Caco-2 (cell line): ENCODE data around the gene URAD. TPM values are rescaled to one million over a fixed set of nuclear protein-coding genes. Genes with fewer than 3 reads are reported as not detected.

ENCODE experiments used
- BruUV-seq: library from RNA; stranded (reverse); fragments of 400-500 nt; replicated peaks from 2 replicates; lab custom pipeline; 2021; lab: Mats Ljungman, UMichigan
- CTCF ChIA-PET: fragments of 300-600 bp; sonication (Branson Sonifier 250); formaldehyde crosslinking; loops from one replicate; lab custom pipeline; 2022; ENCODE audit warnings: antibody characterized with exemption; lab: Charles Lee
- POLR2A ChIA-PET: fragments of 300-600 bp; sonication (Branson Sonifier 250); formaldehyde crosslinking; loops from one replicate; lab custom pipeline; 2022; ENCODE audit warnings: antibody characterized with exemption; lab: Charles Lee
- DNase-seq, 2 experiments: peaks; one replicate each; pipeline versions ENCODE4 v3.0.0 to v3.0.0-alpha.2; 2020 to 2022
- H3K27me3 ChIP-seq: replicated peaks from 2 replicates; pipeline ENCODE4 v1.6.0; 2011; ENCODE audit warnings: low read length; ENCODE audit not compliant: control insufficient read depth, insufficient read depth
- H3K36me3 ChIP-seq: 2 replicates; pipeline ENCODE4 v1.5.1; 2011; ENCODE audit warnings: low read length; ENCODE audit not compliant: control insufficient read depth, insufficient read depth
- H3K4me1 ChIP-seq: fragments of 250-450 bp; sonication (Bioruptor Pico); 2 replicates; pipeline ENCODE4 v1.5.1; 2020; ENCODE audit warnings: mild to moderate bottlenecking
- H3K4me3 ChIP-seq: 2 replicates; pipeline ENCODE4 v1.5.1; 2011; ENCODE audit warnings: low read depth, mild to moderate bottlenecking, control low read depth, low read length
- H3K9me3 ChIP-seq: fragments of 250-450 bp; sonication (Bioruptor Pico); 2 replicates; pipeline ENCODE4 v1.5.1; 2020; ENCODE audit warnings: mild to moderate bottlenecking, moderate library complexity
- H3K27ac Mint-ChIP-seq: one replicate; pipeline ENCODE4 v1.8.0; 2022; ENCODE audit warnings: mixed read lengths; ENCODE audit not compliant: unreplicated experiment
- H3K27me3 Mint-ChIP-seq: one replicate; pipeline ENCODE4 v1.8.0; 2022; ENCODE audit warnings: mixed read lengths; ENCODE audit not compliant: insufficient read depth, unreplicated experiment
- H3K36me3 Mint-ChIP-seq: one replicate; pipeline ENCODE4 v1.8.0; 2022; ENCODE audit warnings: mild to moderate bottlenecking, mixed read lengths; ENCODE audit not compliant: insufficient read depth, unreplicated experiment
- H3K4me1 Mint-ChIP-seq: one replicate; pipeline ENCODE4 v1.8.0; 2022; ENCODE audit warnings: low read depth, mixed read lengths; ENCODE audit not compliant: unreplicated experiment
- H3K4me3 Mint-ChIP-seq: one replicate; pipeline ENCODE4 v1.8.0; 2022; ENCODE audit warnings: mild to moderate bottlenecking, moderate library complexity, mixed read lengths; ENCODE audit not compliant: unreplicated experiment
- H3K9me3 Mint-ChIP-seq: one replicate; pipeline ENCODE4 v1.8.0; 2022; ENCODE audit warnings: mixed read lengths; ENCODE audit not compliant: unreplicated experiment
- intact Hi-C: fragments of 100-400 bp; cut with micrococcal nuclease; formaldehyde crosslinking; loops from one replicate; pipeline ENCODE4 v1.10.0; 2022; ENCODE audit not compliant: unreplicated experiment
- total RNA-seq: library from RNA; stranded (reverse); gene quantifications from 2 replicates; pipeline ENCODE4 v1.2.3, GENCODE V29; 2022
- TF ChIP-seq, protein P1 (sequence below), 2 experiments: fragments of 200-600 bp in 1 of 2; IDR thresholded peaks; 1 replicate in 1 of 2; 2 replicates in 1 of 2; pipeline versions ENCODE4 v1.5.1 to v1.8.0; 2011 to 2022; ENCODE audit warnings: antibody characterized with exemption in 1 of 2, control low read depth in 1 of 2, inconsistent platforms in 1 of 2, low read depth in 1 of 2, low read length in 1 of 2, mild to moderate bottlenecking in 1 of 2, moderate library complexity in 1 of 2; ENCODE audit not compliant: insufficient read depth in 1 of 2, severe bottlenecking in 1 of 2, unreplicated experiment in 1 of 2

URAD gene
- total RNA-seq, 1 experiment from 2014 or later = 5.2 TPM

GRCh38 chr13:28013482-28013881 lies 25.0 kb upstream of the URAD start:
- TF ChIP-seq, protein P1, sequence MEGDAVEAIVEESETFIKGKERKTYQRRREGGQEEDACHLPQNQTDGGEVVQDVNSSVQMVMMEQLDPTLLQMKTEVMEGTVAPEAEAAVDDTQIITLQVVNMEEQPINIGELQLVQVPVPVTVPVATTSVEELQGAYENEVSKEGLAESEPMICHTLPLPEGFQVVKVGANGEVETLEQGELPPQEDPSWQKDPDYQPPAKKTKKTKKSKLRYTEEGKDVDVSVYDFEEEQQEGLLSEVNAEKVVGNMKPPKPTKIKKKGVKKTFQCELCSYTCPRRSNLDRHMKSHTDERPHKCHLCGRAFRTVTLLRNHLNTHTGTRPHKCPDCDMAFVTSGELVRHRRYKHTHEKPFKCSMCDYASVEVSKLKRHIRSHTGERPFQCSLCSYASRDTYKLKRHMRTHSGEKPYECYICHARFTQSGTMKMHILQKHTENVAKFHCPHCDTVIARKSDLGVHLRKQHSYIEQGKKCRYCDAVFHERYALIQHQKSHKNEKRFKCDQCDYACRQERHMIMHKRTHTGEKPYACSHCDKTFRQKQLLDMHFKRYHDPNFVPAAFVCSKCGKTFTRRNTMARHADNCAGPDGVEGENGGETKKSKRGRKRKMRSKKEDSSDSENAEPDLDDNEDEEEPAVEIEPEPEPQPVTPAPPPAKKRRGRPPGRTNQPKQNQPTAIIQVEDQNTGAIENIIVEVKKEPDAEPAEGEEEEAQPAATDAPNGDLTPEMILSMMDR (IDR thresholded peaks at IDR 0.05; ENCODE audit: insufficient read depth in 1 of 2, low read depth in 1 of 2, low read length in 1 of 2, severe bottlenecking in 1 of 2, unreplicated experiment in 1 of 2) = no peak
- CTCF ChIA-PET = no interaction called here
- Mint-ChIP-seq H3K4me1 (no peaks in the 10 kb centered on the region), H3K27me3 (peaks cover 2% of the 10 kb centered on the region), H3K36me3 (no peaks in the 10 kb centered on the region), H3K4me3 (no peak overlapping the region), H3K27ac (no peak overlapping the region), H3K9me3 (no peaks in the 10 kb centered on the region)
- no peaks in the 10 kb centered on the region for H3K4me1 ChIP-seq
- DNase-seq = no peak
- H3K36me3 ChIP-seq = no peaks in the 10 kb centered on the region
- no peaks in the 10 kb centered on the region for H3K9me3 ChIP-seq
- intact Hi-C loops = no loop called here
- no TSS peak for BruUV-seq
- H3K4me3 ChIP-seq = no peak overlapping the region
- POLR2A ChIA-PET = no interaction called here
- H3K27me3 ChIP-seq = no peaks in the 10 kb centered on the region

DNA sequence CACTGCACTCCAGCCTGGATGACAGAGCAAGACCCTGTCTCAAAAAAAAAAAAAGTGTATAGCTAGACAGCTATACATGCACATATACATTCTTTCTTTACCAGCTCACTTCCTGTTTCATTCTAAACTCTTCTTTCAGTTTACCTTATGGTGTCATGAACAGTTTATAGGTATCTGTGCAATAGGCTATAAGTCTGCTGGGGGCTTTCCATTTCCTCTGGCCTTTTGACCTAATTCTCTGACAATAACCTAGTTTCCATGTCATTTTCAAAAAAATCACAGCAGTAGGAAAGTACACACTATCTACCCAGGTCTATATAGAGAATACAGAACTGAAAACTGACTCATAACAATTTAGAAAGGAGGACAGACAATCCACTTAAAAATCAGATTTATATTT lies 24.4 kb upstream of the URAD start:
- Histone ChIP-seq H3K4me3 (no peak overlapping the region), H3K36me3 (no peaks in the 10 kb centered on the region), H3K27me3 (no peaks in the 10 kb centered on the region), H3K9me3 (no peaks in the 10 kb centered on the region), H3K4me1 (no peaks in the 10 kb centered on the region)
- ChIA-PET CTCF (no interaction called here), POLR2A (no interaction called here)
- no peaks in the 10 kb centered on the region for H3K4me1 Mint-ChIP-seq
- peaks cover 2% of the 10 kb centered on the region for H3K27me3 Mint-ChIP-seq
- H3K36me3 Mint-ChIP-seq = no peaks in the 10 kb centered on the region
- intact Hi-C loops = no loop called here
- TF ChIP-seq, protein P1 (IDR thresholded peaks at IDR 0.05; ENCODE audit: insufficient read depth in 1 of 2, low read depth in 1 of 2, low read length in 1 of 2, severe bottlenecking in 1 of 2, unreplicated experiment in 1 of 2) = no peak
- no TSS peak for BruUV-seq
- H3K9me3 Mint-ChIP-seq = no peaks in the 10 kb centered on the region
- no peak for DNase-seq
- no peak overlapping the region for H3K4me3 Mint-ChIP-seq
- H3K27ac Mint-ChIP-seq = no peak overlapping the region

GRCh38 chr13:28012383-28012782 lies 23.9 kb upstream of the URAD start:
- CTCF ChIA-PET = no interaction called here
- POLR2A ChIA-PET = no interaction called here
- Mint-ChIP-seq H3K27me3 (peaks cover 2% of the 10 kb centered on the region), H3K4me3 (no peak overlapping the region), H3K27ac (no peak overlapping the region), H3K9me3 (no peaks in the 10 kb centered on the region), H3K4me1 (no peaks in the 10 kb centered on the region), H3K36me3 (no peaks in the 10 kb centered on the region)
- intact Hi-C loops = no loop called here
- DNase-seq = no peak
- H3K4me1 ChIP-seq = no peaks in the 10 kb centered on the region
- BruUV-seq = no TSS peak
- H3K4me3 ChIP-seq = no peak overlapping the region
- no peaks in the 10 kb centered on the region for H3K27me3 ChIP-seq
- no peaks in the 10 kb centered on the region for H3K9me3 ChIP-seq
- TF ChIP-seq, protein P1 (IDR thresholded peaks at IDR 0.05; ENCODE audit: insufficient read depth in 1 of 2, low read depth in 1 of 2, low read length in 1 of 2, severe bottlenecking in 1 of 2, unreplicated experiment in 1 of 2) = no peak
- no peaks in the 10 kb centered on the region for H3K36me3 ChIP-seq
